Left hindlimb (tissue), 1 donor: ENCODE results near the gene RNF166.

Experiments
- DNase-seq: peaks from one replicate; pipeline ENCODE4 v3.0.0-alpha.2; 2018

RNF166 gene

GRCh38 chr16:88723507-88723887 is 17.3 kb upstream of the RNF166 start:
- no peak for DNase-seq

DNA sequence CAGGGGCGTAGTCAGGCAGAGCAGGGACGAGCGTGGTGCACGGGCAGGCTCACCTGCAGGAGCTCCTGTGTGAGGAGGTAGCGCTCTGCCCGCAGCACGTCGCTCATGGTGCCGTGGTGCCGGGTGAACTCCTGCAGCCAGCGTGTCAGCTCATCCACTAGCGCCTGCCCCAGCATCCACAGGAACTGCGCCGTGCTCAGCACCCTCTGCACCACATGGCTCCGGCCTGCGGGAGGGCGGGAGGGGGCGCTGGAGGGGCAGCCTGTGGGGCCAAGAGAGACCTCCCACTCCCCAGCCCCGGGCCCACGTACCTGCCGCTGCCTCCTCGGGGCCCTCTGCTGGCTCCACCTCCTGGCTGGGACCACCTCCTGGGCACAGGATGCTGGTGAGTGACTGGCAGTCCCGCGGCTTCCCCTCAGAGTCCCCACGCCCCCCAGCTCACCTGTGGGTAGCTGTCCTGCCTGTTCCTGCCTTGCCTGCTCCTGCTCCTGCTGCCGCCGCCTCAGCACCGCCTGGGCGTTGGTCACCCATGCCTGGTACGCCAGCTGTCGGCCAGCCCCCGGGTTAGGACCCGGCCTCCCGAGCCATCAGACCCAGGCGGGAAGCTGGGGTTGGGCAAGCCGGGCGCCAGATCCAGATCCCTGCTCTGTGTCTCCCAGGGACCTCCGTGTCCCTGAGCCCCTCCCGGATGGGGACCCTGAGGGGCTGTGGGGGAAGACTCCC is 16.7 kb upstream of the RNF166 start:
- no peak for DNase-seq

GRCh38 chr16:88721815-88722755 is 15.9 kb upstream of the RNF166 start:
- no peak for DNase-seq

DNA sequence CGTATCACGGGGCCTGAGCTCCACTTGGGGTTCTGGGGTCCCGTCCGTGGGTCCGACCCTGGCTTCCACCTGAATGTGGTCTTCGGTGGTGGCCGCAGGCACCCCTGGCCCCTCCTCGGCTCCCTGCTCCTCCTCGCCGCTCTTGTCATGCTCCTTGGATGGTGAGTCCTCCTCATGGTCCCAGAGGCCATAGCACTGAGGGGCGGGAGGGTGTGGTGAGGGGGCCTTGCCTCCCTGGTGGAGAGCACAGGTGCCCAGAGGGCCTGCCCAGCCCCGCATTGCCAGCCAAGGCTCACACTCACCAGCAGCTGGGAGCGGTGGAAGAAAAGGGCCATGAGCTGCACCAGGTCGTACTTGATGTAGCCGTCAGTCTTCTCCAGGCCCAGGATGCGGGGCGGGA is 15.0 kb upstream of the RNF166 start:
- no peak for DNase-seq

- no peak for DNase-seq
Measured at GRCh38 chr16:88720396-88720970, 14.3 kb upstream of the RNF166 start.

- no peak for DNase-seq
Measured at GRCh38 chr16:88719933-88720296, 13.7 kb upstream of the RNF166 start.

GRCh38 chr16:88719267-88719932 is 13.2 kb upstream of the RNF166 start:
- no peak for DNase-seq

DNA sequence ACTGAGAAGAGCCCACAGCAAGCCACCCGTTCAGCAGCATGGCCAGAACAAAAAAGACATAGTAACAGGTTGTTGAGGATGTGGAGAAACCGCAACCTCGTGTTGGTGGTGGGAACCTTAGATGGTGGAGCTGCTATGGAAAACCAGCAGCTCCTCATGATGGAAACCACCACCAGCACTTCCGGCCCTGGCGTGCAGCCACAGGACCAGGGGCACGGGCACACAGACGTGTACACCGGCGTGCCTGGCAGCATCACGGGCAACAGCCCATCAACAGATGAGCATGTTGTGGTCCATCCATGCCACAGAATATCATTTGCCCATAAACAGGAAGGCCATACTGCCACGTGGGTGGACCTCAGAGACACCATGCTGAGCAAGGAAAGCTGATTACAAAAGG is 12.0 kb upstream of the RNF166 start:
- no peak for DNase-seq

- DNase-seq = no peak
Measured at GRCh38 chr16:88716601-88717001, 10.4 kb upstream of the RNF166 start.

- DNase-seq = no peak
Measured at GRCh38 chr16:88716201-88716600, 10.0 kb upstream of the RNF166 start.

- DNase-seq = no peak
Measured at GRCh38 chr16:88715312-88716190, 9.3 kb upstream of the RNF166 start.

DNA sequence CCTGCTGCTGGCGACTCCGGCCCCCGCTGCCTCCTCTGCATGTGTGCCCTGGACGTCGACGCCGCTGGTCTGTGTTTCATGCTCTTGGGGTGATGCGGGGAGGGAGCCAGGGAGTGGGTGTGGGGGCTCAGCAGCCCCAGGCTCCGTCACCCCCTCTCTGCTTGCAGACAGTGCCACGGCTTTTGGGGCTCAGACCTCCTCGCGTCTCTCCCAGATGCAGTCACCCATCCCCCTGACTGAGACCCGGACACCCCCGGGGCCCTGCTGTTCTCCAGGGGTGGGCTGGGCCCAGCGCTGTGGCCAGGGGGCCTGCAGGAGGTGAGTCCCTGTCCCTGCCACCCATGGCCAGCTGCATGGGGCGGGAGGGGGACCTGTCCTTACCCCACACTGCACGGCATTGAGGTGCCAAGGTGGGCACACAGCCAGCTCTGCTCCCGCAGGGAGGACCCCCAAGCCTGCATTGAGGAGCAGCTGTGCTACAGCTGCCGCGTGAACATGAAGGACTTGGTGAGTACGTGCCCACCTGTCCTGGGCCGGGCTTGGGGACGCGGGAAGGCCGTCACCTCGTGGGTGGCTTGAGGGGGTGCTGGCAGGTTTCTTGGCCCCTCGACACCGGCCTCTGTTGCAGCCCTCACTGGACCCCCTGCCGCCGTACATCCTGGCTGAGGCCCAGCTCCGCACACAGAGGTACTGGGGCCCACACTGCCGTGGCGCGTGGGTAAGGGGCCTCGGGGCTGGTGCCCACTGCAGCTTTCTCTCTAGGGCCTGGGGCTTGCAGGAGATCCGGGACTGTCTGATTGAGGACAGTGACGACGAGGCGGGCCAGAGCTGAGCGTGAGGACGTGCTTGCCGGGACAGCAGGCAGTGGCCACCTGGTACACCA is 8.5 kb upstream of the RNF166 start:
- DNase-seq = no peak

DNA sequence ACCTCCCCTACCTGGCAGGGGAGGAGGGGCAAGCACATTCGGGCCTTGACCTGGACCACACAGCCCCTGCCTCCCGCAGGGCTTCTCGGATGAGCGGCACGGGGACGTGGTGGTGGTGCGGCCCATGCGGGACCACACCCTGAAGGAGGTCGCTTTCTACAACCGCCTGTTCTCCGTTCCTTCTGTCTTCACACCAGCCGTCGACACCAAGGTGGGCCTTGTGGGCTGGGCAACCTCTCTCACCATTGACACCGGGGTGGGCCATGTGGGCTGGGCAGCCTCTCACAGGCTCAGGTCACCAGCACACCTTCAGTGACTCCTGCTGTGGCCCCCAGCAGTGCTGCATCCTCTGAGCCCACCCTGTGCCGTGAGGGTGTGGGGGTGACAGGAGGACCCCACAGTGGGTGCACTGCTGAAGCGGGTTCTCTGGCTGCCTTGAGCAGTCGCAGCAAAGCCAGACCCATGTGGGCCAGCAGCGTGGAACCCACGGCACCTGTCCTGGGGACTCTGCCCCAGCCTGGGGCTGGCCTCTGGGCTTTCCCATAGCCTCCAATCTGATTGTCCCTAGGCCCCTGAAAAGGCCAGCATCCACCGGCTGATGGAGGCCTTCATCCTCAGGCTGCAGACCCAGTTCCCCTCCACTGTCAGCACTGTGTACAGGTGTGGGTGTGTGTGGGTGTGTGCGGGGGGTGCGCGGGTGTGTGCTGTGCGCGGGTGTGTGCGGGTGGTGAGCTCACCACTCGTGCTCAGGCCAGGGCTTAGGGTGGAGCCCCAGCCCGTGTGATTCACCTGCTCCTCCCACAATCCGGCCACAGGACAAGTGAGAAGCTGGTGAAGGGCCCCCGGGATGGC is 7.6 kb upstream of the RNF166 start:
- DNase-seq = no peak

DNA sequence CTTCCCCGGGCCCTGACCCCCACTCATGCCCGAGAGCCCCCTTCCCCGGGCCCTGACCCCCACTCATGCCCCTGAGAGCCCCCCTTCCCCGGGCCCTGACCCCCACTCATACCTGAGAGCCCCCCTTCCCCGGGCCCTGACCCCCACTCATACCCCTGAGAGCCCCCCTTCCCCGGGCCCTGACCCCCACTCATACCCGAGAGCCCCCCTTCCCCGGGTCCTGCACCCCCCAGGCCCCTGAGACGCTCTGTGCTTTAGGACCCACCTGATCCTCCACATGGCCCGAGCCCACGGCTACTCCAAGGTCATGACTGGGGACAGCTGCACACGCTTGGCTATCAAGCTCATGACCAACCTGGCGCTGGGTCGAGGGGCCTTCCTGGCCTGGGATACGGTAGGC is 6.8 kb upstream of the RNF166 start:
- no peak for DNase-seq

DNA sequence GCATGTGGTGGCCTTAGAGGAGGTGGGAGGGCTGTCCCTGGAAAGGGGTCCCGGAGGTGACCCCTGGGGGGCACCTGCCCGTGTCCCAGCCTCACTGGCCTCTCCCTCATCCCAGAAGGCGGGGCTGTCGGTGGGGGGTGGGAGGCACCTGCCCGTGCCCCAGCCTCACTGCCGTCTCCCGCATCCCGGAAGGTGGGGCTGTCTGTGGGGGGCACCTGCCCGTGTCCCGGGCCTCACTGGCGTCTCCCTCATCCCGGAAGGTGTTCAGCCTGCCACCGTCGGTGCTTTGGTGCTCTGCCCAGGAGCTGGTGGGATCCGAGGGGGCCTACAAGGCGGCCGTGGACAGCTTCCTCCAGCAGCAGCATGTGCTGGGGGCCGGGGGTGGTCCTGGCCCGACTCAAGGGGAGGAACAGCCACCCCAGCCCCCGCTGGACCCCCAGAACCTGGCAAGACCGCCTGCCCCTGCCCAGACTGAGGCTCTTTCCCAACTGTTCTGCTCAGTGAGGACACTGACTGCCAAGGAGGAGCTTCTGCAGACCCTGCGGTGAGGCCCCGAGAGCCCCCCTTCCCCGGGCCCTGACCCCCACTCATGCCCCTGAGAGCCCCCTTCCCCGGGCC is 6.3 kb upstream of the RNF166 start:
- DNase-seq = no peak

- no peak for DNase-seq
Measured at GRCh38 chr16:88711750-88712340, 5.6 kb upstream of the RNF166 start.

DNA sequence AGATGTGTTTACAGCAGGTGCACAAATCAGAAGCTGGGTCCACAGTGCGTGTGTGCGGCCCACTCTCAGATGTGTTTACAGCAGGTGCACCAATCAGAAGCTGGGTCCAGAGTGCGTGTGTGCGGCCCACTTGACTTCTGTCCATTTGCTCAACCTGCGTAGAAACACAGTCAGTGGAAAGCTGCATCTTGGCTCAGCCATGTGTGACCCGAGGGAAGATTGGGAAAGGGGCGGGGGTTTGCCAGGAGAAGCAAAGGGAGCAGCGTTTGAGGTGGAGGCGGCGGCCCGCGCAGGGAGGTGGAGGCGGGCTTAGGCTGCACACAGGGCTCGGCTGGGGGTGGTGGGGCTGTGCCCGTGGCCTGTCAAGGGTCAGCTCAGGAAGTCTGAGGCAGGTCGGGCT is 4.3 kb upstream of the RNF166 start:
- DNase-seq = no peak

DNA sequence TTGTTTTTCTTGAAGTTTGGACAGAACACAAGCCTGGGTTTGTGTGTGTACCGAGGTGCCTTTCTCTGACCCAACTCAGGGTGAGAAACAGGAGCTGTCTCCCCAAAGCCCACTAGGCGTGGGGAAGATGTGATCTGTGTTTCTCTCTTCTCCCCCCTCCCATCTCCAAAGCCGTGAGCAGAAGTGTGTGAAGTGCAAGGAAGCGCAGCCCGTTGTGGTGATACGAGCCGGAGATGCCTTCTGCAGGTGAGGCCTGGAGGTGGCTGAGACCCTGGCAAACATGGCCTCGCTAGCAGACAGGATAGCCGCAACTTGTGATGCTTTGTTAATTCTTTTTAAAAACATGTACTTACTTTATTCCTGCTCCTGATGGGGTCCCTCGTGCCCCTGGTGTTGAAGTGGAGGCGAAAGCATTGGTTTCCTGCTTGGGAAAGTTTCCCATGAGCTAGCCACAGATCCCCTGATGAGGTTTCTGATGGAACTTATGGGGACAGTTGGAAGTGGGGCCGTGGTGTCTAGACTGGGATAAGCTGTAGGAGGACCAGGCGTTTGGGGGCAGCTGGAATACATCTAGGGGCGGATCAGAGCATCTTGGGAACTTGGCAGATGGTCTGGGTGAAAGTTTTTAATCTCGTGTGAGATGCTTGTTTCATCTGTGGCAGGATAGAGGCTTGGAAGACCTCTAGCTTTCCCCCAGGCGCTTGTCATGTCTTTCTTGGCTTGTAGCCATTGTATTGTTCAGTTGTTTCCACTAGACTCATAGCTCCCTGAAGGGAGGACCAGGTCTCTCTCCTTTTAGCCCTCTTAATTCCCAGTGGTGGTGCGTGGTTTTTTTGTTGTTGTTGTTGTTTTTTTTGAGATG is 988 bp upstream of the RNF166 start:
- no peak for DNase-seq
